Measurements from ENCODE around the gene PRXL2B.

The PRXL2B gene

GRCh38 chr1:2632051-2632430 is 45.5 kb downstream of the PRXL2B start:
- in situ Hi-C loops (cut with MboI; ENCODE audit: low sequenced_read_pairs) = no loop called here

GRCh38 chr1:2632561-2633361 is 46.2 kb downstream of the PRXL2B start, which contains the start of gene MMEL1:
TSS of gene MMEL1 (minus strand) at chr1:2633016. CDS start at chr1:2629484, 3,532 bp downstream.
- in situ Hi-C loops (cut with MboI; ENCODE audit: low sequenced_read_pairs) = no loop called here

DNA sequence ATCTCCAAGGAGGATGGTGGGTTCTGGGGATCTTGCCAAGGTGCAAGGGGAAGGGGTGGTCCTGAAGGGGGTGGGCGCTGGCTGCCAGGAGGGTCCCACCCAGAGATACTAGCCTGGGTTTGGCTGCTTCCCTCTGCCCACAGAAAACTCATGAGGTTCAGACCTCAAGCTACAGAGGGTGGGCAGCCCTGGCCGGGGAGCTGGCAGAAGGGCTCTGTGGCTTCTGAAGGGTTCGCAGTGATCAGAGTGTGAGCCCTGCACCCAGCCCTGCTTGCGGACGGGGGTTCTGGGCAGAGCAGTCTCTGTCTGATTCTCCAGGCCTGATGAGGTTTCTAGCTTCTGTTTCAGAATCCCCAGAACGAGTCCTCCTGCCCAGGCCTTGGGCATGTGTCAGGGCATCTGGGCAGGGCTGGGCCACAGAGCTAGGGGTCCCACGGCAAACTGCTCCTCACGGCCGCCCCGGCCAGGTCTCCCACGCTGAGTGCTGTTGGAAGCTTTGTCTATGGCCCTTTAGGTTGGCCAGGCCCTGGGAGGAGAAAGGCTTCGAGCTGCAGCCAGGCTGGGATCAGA is 46.9 kb downstream of the PRXL2B start:
- in situ Hi-C loops (cut with MboI; ENCODE audit: low sequenced_read_pairs) = no loop called here

DNA sequence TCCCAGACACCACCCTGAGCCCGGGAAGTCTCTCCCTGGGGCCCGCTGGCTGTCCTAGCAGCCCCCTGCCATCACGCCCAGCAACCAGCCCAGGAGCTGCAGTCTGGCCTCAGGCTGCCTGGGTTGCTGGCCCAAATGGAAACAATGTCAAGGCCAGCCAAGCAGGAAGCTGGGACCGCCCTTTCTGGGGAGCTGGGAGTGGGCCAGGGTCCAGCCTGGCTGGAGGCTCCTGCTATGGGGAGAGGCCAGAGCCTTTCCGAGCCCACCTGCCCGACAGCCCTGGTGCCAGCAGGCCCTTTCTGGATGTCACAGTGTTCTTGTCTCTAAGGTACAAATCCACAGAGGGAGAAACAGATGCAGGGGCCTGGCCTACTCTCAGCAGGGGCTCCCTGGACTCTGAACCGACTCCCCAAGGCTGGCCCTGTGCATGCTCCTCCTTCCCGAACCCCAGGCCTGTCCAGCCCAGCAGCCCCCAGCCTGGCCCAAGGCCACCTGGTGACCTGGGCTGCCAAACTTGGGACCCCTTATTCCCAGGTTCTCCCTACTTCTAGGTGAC is 47.4 kb downstream of the PRXL2B start:
- in situ Hi-C loops (cut with MboI; ENCODE audit: low sequenced_read_pairs) = no loop called here

DNA sequence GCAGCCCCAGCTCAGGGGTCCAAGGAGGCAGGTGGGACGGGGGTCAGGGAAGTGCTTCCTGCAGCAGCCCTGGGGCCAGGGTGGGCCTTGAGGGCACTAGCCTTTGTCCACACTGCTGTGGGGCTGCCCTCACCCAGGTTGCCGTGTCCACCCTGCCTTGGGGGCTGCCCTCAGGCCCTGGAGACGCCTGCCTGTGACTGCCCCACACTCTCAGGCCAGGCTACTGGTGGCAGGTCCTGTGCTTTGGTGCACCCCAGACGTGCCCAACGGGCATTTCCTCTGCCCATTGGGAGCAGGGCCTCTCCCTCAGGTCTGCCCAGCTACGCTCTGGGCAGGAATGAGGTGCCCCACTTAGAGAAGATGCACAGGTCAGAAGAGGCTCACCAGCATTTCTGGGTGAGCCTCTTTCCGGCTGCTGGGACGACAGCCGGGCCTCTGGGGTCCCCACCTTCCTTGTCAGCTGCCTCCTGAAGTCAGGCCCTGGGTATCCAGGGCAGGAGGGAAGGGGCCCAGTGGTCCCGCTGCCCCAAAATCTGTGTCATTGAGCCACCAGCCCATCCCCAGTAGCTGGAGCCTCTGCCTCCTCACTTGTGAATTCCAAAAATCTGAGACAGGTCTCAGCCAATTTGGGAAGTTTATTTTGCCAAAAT is 48.9 kb downstream of the PRXL2B start:
- in situ Hi-C loops (cut with MboI; ENCODE audit: low sequenced_read_pairs) = no loop called here

GRCh38 chr1:2636733-2637132 is 50.2 kb downstream of the PRXL2B start:
- in situ Hi-C loops (cut with MboI; ENCODE audit: low sequenced_read_pairs) = no loop called here

GRCh38 chr1:2637442-2638145 is 51.0 kb downstream of the PRXL2B start:
- in situ Hi-C loops (cut with MboI; ENCODE audit: low sequenced_read_pairs) = no loop called here

GRCh38 chr1:2638466-2639115 is 52.0 kb downstream of the PRXL2B start:
- in situ Hi-C loops (cut with MboI; ENCODE audit: low sequenced_read_pairs) = no loop called here

GRCh38 chr1:2639203-2639602 is 52.6 kb downstream of the PRXL2B start:
- in situ Hi-C loops (cut with MboI; ENCODE audit: low sequenced_read_pairs) = no loop called here

DNA sequence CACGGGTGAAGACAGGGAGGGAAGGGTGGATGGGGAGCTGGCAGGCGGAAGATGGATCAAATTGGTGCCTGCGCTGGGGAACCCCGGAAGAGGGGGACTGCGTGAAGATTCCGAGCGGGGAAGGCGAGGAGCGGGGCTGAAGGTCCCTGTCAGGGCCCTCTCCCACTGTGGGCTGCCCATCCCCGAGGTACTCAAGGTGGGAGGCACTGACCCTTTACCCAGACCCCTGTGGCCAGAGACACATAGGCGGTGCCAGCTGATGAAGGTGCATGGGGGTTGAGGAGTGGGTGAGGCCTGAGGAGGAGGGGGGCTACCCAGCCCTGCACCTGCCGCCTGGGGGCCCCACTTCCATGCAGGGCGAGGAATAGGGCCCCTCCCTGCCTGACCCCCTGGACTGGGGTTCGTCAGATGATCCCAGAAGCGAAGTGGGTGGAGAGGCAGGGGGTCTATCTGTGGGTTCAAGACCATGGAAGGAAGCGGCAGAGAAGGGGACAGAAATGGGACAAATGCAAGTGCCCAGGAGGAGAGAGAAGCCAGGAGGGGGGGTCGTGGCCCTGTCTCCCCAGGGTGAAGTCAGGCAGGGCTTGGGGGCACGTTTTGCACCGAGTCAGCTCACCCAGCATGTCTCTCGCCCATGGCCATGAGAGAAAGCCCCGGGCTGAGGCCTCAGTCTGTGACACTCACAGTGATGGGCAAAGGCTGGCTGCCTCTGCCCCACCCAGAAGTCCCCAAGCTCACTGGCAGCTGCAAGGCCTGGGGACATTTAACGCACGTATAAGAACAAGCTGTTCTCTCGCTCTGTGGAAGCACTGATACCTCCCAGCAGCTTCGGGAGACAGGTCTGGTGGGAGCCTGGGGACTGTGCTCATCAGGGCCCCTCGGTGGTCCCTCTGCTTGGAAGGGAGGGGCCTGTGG is 53.3 kb downstream of the PRXL2B start:
- in situ Hi-C loops (cut with MboI; ENCODE audit: low sequenced_read_pairs) = no loop called here

GRCh38 chr1:2640626-2641025 is 54.0 kb downstream of the PRXL2B start:
- in situ Hi-C loops (cut with MboI; ENCODE audit: low sequenced_read_pairs) = no loop called here

Measured in HL-60/S4 (cell line).